GM12878 (cell line): ENCODE results near the gene SAC3D1. TPM values are rescaled to one million over a fixed set of nuclear protein-coding genes. Genes with fewer than 3 reads are reported as not detected.

Source experiments
- ATAC-seq: fragments of 200-7000 bp; cut with Tn5 transposase; 3 replicates; pipeline ENCODE4 v1.9.1; 2020; ENCODE audit warnings: mild to moderate bottlenecking, moderate library complexity
- BruUV-seq: library from RNA; stranded (reverse); fragments of 400-500 nt; replicated peaks from 2 replicates; lab custom pipeline; 2021; lab: Mats Ljungman, UMichigan
- CTCF ChIA-PET: fragments of 300-600 bp; sonication (Branson Sonifier 250); formaldehyde crosslinking; extraction: SDS; loops from one replicate; lab custom pipeline; 2021; ENCODE audit warnings: inconsistent platforms; lab: Yijun Ruan, JAX
- POLR2A ChIA-PET: fragments of 350-600 bp; formaldehyde crosslinking; extraction: SDS; loops from one replicate; lab custom pipeline; 2021; ENCODE audit warnings: inconsistent platforms; lab: Charles Lee
- RAD21 ChIA-PET: fragments of 300-600 bp; sonication (Branson Sonifier 250); formaldehyde crosslinking; loops from one replicate; lab custom pipeline; 2023; ENCODE audit warnings: antibody characterized with exemption; ENCODE audit not compliant: unreplicated experiment; lab: Charles Lee
- SMC1A ChIA-PET: fragments of 300-600 bp; sonication (Branson Sonifier 250); formaldehyde crosslinking; loops from one replicate; lab custom pipeline; 2023; ENCODE audit not compliant: unreplicated experiment, uncharacterized antibody; lab: Charles Lee
- DNase-seq: peaks from one replicate; pipeline ENCODE4 v3.0.0-alpha.2; 2011; ENCODE audit warnings: low read depth, low spot score
- FAIRE-seq: peaks from 3 replicates; lab custom pipeline; 2011; peaks lifted over from hg19 to GRCh38; lab: Jason Lieb, UNC
- H2AFZ ChIP-seq: 2 replicates; pipeline ENCODE4 v1.6.0; 2011; ENCODE audit warnings: low read depth, low read length, control low read depth; ENCODE audit not compliant: control insufficient read depth
- H3K27ac ChIP-seq: 2 replicates; pipeline ENCODE4 v1.5.1; 2011; ENCODE audit warnings: control low read depth; ENCODE audit not compliant: control insufficient read depth, insufficient read depth
- H3K27me3 ChIP-seq, 2 experiments: replicated peaks in 1 of 2; 2 replicates each; pipeline versions ENCODE4 v1.6.0 to v1.6.1; 2011; ENCODE audit warnings: low read length in 1 of 2; ENCODE audit not compliant: control insufficient read depth in 2 of 2, insufficient read depth in 2 of 2
- H3K36me3 ChIP-seq, 2 experiments: 2 replicates each; pipeline ENCODE4 v1.5.1; 2011; ENCODE audit warnings: low read length in 1 of 2; ENCODE audit not compliant: control insufficient read depth in 2 of 2, insufficient read depth in 2 of 2
- H3K4me1 ChIP-seq: 2 replicates; pipeline ENCODE4 v1.6.1; 2011; ENCODE audit warnings: mild to moderate bottlenecking, low read length, moderate library complexity, mixed read lengths; ENCODE audit not compliant: control insufficient read depth, insufficient read depth
- H3K4me2 ChIP-seq: 2 replicates; pipeline ENCODE4 v1.6.0; 2011; ENCODE audit warnings: control low read depth; ENCODE audit not compliant: control insufficient read depth, insufficient read depth
- H3K4me3 ChIP-seq: fragments of 200-600 bp; sonication (generic); 2 replicates; pipeline ENCODE4 v1.5.1; 2016
- H3K79me2 ChIP-seq: 2 replicates; pipeline ENCODE4 v1.6.0; 2011; ENCODE audit warnings: low read length; ENCODE audit not compliant: control insufficient read depth, insufficient read depth
- H3K9ac ChIP-seq: 2 replicates; pipeline ENCODE4 v1.8.0; 2011; ENCODE audit warnings: low read length, control low read depth, mixed read lengths; ENCODE audit not compliant: control insufficient read depth, insufficient read depth
- H3K9me3 ChIP-seq: replicated peaks from 3 replicates; pipeline ENCODE4 v1.5.1; 2011; ENCODE audit warnings: mild to moderate bottlenecking, low read length; ENCODE audit not compliant: control insufficient read depth, insufficient read depth
- H4K20me1 ChIP-seq: 2 replicates; pipeline ENCODE4 v1.6.0; 2011; ENCODE audit not compliant: control insufficient read depth, insufficient read depth
- BRCA1 ChIP-seq: IDR thresholded peaks from 2 replicates; pipeline ENCODE4 v1.6.1; 2011; ENCODE audit warnings: low read depth, low read length, improper control_type of control experiment
- DPF2 ChIP-seq: fragments of 450-650 bp; IDR thresholded peaks from 2 replicates; pipeline ENCODE4 v1.6.1; 2017; ENCODE audit warnings: mild to moderate bottlenecking
- HDGF ChIP-seq: fragments of 450-650 bp; IDR thresholded peaks from 2 replicates; pipeline ENCODE4 v1.6.1; 2016; ENCODE audit warnings: antibody characterized with exemption
- IRF4 ChIP-seq: IDR thresholded peaks from 2 replicates; pipeline ENCODE4 v1.6.1; 2011; ENCODE audit warnings: low read depth, low read length
- KAT2A ChIP-seq: conservative IDR thresholded peaks from 2 replicates; pipeline ENCODE4 v1.6.1; 2011; ENCODE audit warnings: low read depth, low read length; ENCODE audit not compliant: control insufficient read depth
- NRF1 ChIP-seq: conservative IDR thresholded peaks from 2 replicates; pipeline ENCODE4 v1.6.1; 2011; ENCODE audit warnings: mild to moderate bottlenecking, low read depth, low read length, improper control_type of control experiment
- PAX5 ChIP-seq: IDR thresholded peaks from 2 replicates; pipeline ENCODE4 v1.6.1; 2011; ENCODE audit warnings: low read depth, low read length, borderline replicate concordance
- POLR2A ChIP-seq: IDR thresholded peaks from 2 replicates; pipeline ENCODE4 v1.6.1; 2011; ENCODE audit warnings: low read depth, mild to moderate bottlenecking, low read length
- SRF ChIP-seq, 2 experiments: IDR thresholded peaks; 2 replicates each; pipeline ENCODE4 v1.6.1; 2011; ENCODE audit warnings: low read depth in 2 of 2, low read length in 2 of 2, mild to moderate bottlenecking in 1 of 2, moderate library complexity in 1 of 2
- WRNIP1 ChIP-seq: IDR thresholded peaks from 2 replicates; pipeline ENCODE4 v1.6.1; 2011; ENCODE audit warnings: low read depth, low read length, improper control_type of control experiment, borderline replicate concordance
- WGBS: methylation state at CpG from one replicate; pipeline ENCODE4 v1.1.6; 2016; ENCODE audit warnings: low lambda C conversion rate; ENCODE audit not compliant: insufficient replicate concordance, insufficient coverage; ENCODE audit errors: missing lambda C conversion rate; 5-methylcytosine and 5-hydroxymethylcytosine counted together
- in situ Hi-C: fragments of 300-500 bp; cut with MboI; formaldehyde crosslinking; loops from 9 replicates; pipeline ENCODE4 v1.14.3; 2018; ENCODE audit warnings: mixed read lengths
- intact Hi-C: fragments of 100-400 bp; cut with micrococcal nuclease; formaldehyde crosslinking; loops from one replicate; pipeline ENCODE4 v1.14.2; 2022; ENCODE audit not compliant: unreplicated experiment
- polyA plus RNA-seq, 11 experiments: library from polyadenylated mRNA; depleted of rRNA in 4 of 11; unstranded in 6 of 11; stranded (reverse) in 5 of 11; fragments of >200 nt; fragmentation: Nextera tagmentation in 4 of 11; fragmentation: Illumina TruSeq in 1 of 11; extraction: Ambion mirVana in 4 of 11; extraction: Trizol in 1 of 11; gene quantifications; 1 replicate in 1 of 11; 2 replicates in 10 of 11; pipeline versions ENCODE4 v1.2.1 to v1.2.3, GENCODE V29; 2011 to 2016; ENCODE audit warnings: inconsistent platforms in 2 of 11, missing spikeins in 2 of 11, low read depth in 1 of 11
- total RNA-seq, 4 experiments: library from RNA; depleted of rRNA in 3 of 4; stranded (reverse); fragments of >200 nt in 3 of 4; fragmentation: Illumina TruSeq in 1 of 4; extraction: Trizol in 1 of 4; gene quantifications; 2 replicates each; pipeline versions ENCODE4 v1.2.1 to v1.2.3, GENCODE V29; 2013 to 2021
- TF ChIP-seq, protein P1 (sequence below): IDR thresholded peaks from 2 replicates; pipeline ENCODE4 v1.6.1; 2011; ENCODE audit warnings: borderline replicate concordance, low read depth, mild to moderate bottlenecking, moderate library complexity, mixed read lengths, low read length; ENCODE audit not compliant: insufficient read depth; ENCODE audit errors: extremely low read length
- TF ChIP-seq, protein P2 (sequence below): fragments of 450-650 bp; IDR thresholded peaks from 2 replicates; pipeline ENCODE4 v1.6.1; 2017; ENCODE audit warnings: mild to moderate bottlenecking, moderate library complexity

Gene SAC3D1
- total and polyA plus RNA-seq, 10 of the 15 experiments (the other 5 are each of a cell fraction or from before 2014, with no cell fraction given), result 0.16 to 44.6 (median 12.1) TPM

- ChIA-PET POLR2A (no interaction called here), CTCF (interaction anchor here (0.6 to 1.1 kb wide), 3 partner anchors 23 to 82 kb away, joined by 3 read pairs; partner anchors contain the start of gene ZNHIT2), RAD21 (no interaction called here), SMC1A (no interaction called here)
- in situ Hi-C loops (no loop called here), intact Hi-C loops (no loop called here)
- no peak overlapping the region for H3K4me3 ChIP-seq
- H3K27ac ChIP-seq, result no peak overlapping the region
- H3K36me3 ChIP-seq, result peaks cover 0 to 4% of the 10 kb centered on the region in 2 experiments; a peak in 1 of 4 replicates
- DNase-seq (no peak), ATAC-seq (no peak)
- no peak overlapping the region for H3K4me2 ChIP-seq
- no peak overlapping the region for H3K9ac ChIP-seq
- WGBS, result 77% methylated on average over 11 of the region's 11 CpGs
- peaks cover 14% of the 10 kb centered on the region for H3K4me1 ChIP-seq
- H3K27me3 ChIP-seq, result no peaks in the 10 kb centered on the region
- H3K79me2 ChIP-seq, result no peaks in the 10 kb centered on the region
- TF ChIP-seq NRF1, result no peak
- no peak for TF ChIP-seq HDGF
- TF ChIP-seq KAT2A, result no peak
- no peak for TF ChIP-seq SRF (IDR thresholded peaks at IDR 0.05; ENCODE audit: low read depth in 2 of 2, low read length in 2 of 2)
- TF ChIP-seq DPF2, result no peak
- TF ChIP-seq, protein P1, sequence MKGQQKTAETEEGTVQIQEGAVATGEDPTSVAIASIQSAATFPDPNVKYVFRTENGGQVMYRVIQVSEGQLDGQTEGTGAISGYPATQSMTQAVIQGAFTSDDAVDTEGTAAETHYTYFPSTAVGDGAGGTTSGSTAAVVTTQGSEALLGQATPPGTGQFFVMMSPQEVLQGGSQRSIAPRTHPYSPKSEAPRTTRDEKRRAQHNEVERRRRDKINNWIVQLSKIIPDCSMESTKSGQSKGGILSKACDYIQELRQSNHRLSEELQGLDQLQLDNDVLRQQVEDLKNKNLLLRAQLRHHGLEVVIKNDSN, result no peak
- TF ChIP-seq PAX5, result no peak
- no peak for TF ChIP-seq WRNIP1
- no peak for TF ChIP-seq IRF4
- TF ChIP-seq, protein P2, sequence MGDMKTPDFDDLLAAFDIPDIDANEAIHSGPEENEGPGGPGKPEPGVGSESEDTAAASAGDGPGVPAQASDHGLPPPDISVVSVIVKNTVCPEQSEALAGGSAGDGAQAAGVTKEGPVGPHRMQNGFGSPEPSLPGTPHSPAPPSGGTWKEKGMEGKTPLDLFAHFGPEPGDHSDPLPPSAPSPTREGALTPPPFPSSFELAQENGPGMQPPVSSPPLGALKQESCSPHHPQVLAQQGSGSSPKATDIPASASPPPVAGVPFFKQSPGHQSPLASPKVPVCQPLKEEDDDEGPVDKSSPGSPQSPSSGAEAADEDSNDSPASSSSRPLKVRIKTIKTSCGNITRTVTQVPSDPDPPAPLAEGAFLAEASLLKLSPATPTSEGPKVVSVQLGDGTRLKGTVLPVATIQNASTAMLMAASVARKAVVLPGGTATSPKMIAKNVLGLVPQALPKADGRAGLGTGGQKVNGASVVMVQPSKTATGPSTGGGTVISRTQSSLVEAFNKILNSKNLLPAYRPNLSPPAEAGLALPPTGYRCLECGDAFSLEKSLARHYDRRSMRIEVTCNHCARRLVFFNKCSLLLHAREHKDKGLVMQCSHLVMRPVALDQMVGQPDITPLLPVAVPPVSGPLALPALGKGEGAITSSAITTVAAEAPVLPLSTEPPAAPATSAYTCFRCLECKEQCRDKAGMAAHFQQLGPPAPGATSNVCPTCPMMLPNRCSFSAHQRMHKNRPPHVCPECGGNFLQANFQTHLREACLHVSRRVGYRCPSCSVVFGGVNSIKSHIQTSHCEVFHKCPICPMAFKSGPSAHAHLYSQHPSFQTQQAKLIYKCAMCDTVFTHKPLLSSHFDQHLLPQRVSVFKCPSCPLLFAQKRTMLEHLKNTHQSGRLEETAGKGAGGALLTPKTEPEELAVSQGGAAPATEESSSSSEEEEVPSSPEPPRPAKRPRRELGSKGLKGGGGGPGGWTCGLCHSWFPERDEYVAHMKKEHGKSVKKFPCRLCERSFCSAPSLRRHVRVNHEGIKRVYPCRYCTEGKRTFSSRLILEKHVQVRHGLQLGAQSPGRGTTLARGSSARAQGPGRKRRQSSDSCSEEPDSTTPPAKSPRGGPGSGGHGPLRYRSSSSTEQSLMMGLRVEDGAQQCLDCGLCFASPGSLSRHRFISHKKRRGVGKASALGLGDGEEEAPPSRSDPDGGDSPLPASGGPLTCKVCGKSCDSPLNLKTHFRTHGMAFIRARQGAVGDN, result no peak
- no peak for TF ChIP-seq BRCA1
- TF ChIP-seq POLR2A, result no peak
- TF ChIP-seq, all 136 proteins: peak for 0
- H4K20me1 ChIP-seq, result no peaks in the 10 kb centered on the region
- no TSS peak for BruUV-seq
- FAIRE-seq, result no peak
- no peaks in the 10 kb centered on the region for H3K9me3 ChIP-seq
- no peak overlapping the region for H2AFZ ChIP-seq
Observed at GRCh38 chr11:65035579-65035978, 5.4 kb upstream of the SAC3D1 start.
